ENCODE results near the gene SEC22A.

Gene SEC22A

DNA sequence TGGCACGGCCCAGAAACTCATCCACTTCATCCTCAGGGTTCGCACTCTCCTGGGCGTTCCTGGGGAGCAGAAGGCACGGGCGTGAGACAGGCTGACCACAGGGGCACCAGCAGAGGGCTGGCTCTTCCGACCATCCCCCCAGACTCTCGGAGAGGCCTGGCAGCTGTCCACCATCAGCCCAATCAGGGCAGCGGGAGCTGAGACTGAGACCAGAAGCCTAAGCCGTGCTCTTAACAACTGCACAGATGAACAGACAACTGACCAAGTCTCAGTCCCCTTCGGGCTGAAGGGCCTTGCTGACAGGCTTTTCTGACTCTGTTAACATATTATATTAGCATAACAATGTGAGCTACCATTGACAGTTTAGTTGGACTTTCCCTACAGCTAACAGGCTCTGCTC is 118.0 kb downstream of the SEC22A start:
- Histone ChIP-seq H3K9me3 (ENCODE audit: insufficient read depth, low read depth, low read length) (no peaks in the 10 kb centered on the region), H3K4me2 (ENCODE audit: low read depth, low read length, poor library complexity, severe bottlenecking) (no peak overlapping the region), H4K20me1 (ENCODE audit: insufficient read depth, low read length, poor library complexity, severe bottlenecking) (no peaks in the 10 kb centered on the region), H3K79me2 (ENCODE audit: insufficient read depth, low read length) (no peaks in the 10 kb centered on the region), H3K4me1 (ENCODE audit: insufficient read depth, low read length, poor library complexity, severe bottlenecking) (no peaks in the 10 kb centered on the region), H3K36me3 (ENCODE audit: insufficient read depth, low read length) (no peaks in the 10 kb centered on the region), H3K27me3 (ENCODE audit: insufficient read depth, low read length, poor library complexity, severe bottlenecking) (no peaks in the 10 kb centered on the region), H3F3A (ENCODE audit: low read depth) (no peaks in the 10 kb centered on the region), H3K4me3 (ENCODE audit: low read length, poor library complexity, severe bottlenecking) (no peak overlapping the region), H3K9me2 (replicated peaks; ENCODE audit: low read depth, low read length) (no peaks in the 10 kb centered on the region), H2AFZ (ENCODE audit: low read length) (no peak overlapping the region), H3K9ac (ENCODE audit: low read depth, low read length, poor library complexity, severe bottlenecking) (no peak overlapping the region)
- TF ChIP-seq, protein P1, sequence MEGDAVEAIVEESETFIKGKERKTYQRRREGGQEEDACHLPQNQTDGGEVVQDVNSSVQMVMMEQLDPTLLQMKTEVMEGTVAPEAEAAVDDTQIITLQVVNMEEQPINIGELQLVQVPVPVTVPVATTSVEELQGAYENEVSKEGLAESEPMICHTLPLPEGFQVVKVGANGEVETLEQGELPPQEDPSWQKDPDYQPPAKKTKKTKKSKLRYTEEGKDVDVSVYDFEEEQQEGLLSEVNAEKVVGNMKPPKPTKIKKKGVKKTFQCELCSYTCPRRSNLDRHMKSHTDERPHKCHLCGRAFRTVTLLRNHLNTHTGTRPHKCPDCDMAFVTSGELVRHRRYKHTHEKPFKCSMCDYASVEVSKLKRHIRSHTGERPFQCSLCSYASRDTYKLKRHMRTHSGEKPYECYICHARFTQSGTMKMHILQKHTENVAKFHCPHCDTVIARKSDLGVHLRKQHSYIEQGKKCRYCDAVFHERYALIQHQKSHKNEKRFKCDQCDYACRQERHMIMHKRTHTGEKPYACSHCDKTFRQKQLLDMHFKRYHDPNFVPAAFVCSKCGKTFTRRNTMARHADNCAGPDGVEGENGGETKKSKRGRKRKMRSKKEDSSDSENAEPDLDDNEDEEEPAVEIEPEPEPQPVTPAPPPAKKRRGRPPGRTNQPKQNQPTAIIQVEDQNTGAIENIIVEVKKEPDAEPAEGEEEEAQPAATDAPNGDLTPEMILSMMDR (conservative IDR thresholded peaks at IDR 0.05; ENCODE audit: low read length) = no peak
- TF ChIP-seq EZH2phosphoT487 (IDR thresholded peaks at IDR 0.05; ENCODE audit: borderline replicate concordance) = no peak

GRCh38 chr3:123320221-123320620 is 118.5 kb downstream of the SEC22A start:
- Histone ChIP-seq H3K4me1 (ENCODE audit: insufficient read depth, low read length, poor library complexity, severe bottlenecking) (no peaks in the 10 kb centered on the region), H3K4me2 (ENCODE audit: low read depth, low read length, poor library complexity, severe bottlenecking) (no peak overlapping the region), H2AFZ (ENCODE audit: low read length) (no peak overlapping the region), H3F3A (ENCODE audit: low read depth) (no peaks in the 10 kb centered on the region), H3K9me3 (ENCODE audit: insufficient read depth, low read depth, low read length) (no peaks in the 10 kb centered on the region), H3K79me2 (ENCODE audit: insufficient read depth, low read length) (no peaks in the 10 kb centered on the region), H3K9ac (ENCODE audit: low read depth, low read length, poor library complexity, severe bottlenecking) (no peak overlapping the region), H3K27me3 (ENCODE audit: insufficient read depth, low read length, poor library complexity, severe bottlenecking) (no peaks in the 10 kb centered on the region), H4K20me1 (ENCODE audit: insufficient read depth, low read length, poor library complexity, severe bottlenecking) (no peaks in the 10 kb centered on the region), H3K4me3 (ENCODE audit: low read length, poor library complexity, severe bottlenecking) (no peak overlapping the region), H3K36me3 (ENCODE audit: insufficient read depth, low read length) (no peaks in the 10 kb centered on the region), H3K9me2 (replicated peaks; ENCODE audit: low read depth, low read length) (no peaks in the 10 kb centered on the region)
- TF ChIP-seq, protein P1 (conservative IDR thresholded peaks at IDR 0.05; ENCODE audit: low read length) = no peak
- TF ChIP-seq EZH2phosphoT487 (IDR thresholded peaks at IDR 0.05; ENCODE audit: borderline replicate concordance) = no peak

DNA sequence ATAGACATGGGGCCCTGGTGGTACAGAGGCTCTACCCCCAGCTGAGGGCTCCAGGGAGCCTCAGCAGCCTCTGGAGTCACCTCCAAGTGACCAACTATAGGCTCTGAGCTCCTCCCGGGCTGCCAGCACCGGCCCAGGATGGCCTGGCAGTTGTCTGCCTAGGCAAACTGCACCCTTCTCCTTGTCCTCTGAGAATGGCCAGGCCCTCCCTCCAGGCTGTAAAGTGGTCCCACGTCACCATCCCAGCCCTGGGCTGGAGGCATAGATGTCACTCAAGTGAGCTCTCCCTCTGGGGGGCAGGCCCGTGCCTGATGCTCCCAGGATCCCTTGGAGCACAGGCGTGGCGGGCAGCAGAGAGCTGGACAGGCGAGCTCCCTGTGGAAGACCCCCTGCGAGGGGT is 120.1 kb downstream of the SEC22A start:
- H3K4me2 ChIP-seq (ENCODE audit: low read depth, low read length, poor library complexity, severe bottlenecking) = no peak overlapping the region
- H3K27me3 ChIP-seq (ENCODE audit: insufficient read depth, low read length, poor library complexity, severe bottlenecking) = no peaks in the 10 kb centered on the region
- no peaks in the 10 kb centered on the region for H3K9me2 ChIP-seq (replicated peaks; ENCODE audit: low read depth, low read length)
- H3K36me3 ChIP-seq (ENCODE audit: insufficient read depth, low read length) = no peaks in the 10 kb centered on the region
- no peaks in the 10 kb centered on the region for H3K9me3 ChIP-seq (ENCODE audit: insufficient read depth, low read depth, low read length)
- no peaks in the 10 kb centered on the region for H3K4me1 ChIP-seq (ENCODE audit: insufficient read depth, low read length, poor library complexity, severe bottlenecking)
- H3F3A ChIP-seq (ENCODE audit: low read depth) = no peaks in the 10 kb centered on the region
- no peak overlapping the region for H3K9ac ChIP-seq (ENCODE audit: low read depth, low read length, poor library complexity, severe bottlenecking)
- no peaks in the 10 kb centered on the region for H3K79me2 ChIP-seq (ENCODE audit: insufficient read depth, low read length)
- H3K4me3 ChIP-seq (ENCODE audit: low read length, poor library complexity, severe bottlenecking) = no peak overlapping the region
- no peak overlapping the region for H2AFZ ChIP-seq (ENCODE audit: low read length)
- H4K20me1 ChIP-seq (ENCODE audit: insufficient read depth, low read length, poor library complexity, severe bottlenecking) = no peaks in the 10 kb centered on the region
- no peak for TF ChIP-seq EZH2phosphoT487 (IDR thresholded peaks at IDR 0.05; ENCODE audit: borderline replicate concordance)
- TF ChIP-seq, protein P1 (conservative IDR thresholded peaks at IDR 0.05; ENCODE audit: low read length) = no peak
